ENCODE data around the gene SMIM44.
"Not testable (repeated sequence)": the region's sequence is repeated elsewhere in the genome, so short reads cannot be mapped to it uniquely, and the experiment has no call there.

The SMIM44 gene

GRCh38 chr19:3483226-3483628 lies at the start of gene SMIM44:
TSS of gene SMIM44 (minus strand) at chr19:3483441. CDS start at chr19:3483403, 38 bp downstream.
- DNase-seq = no peak

- DNase-seq = no peak
These were observed 49.8 kb upstream of the SMIM44 start for GRCh38 chr19:3533033-3533432.

GRCh38 chr19:3532154-3532786 lies 49.0 kb upstream of the SMIM44 start:
- DNase-seq = no peak

- DNase-seq = no peak
These were observed 48.5 kb upstream of the SMIM44 start for GRCh38 chr19:3531716-3532115.

- no peak for DNase-seq
These were observed 47.1 kb upstream of the SMIM44 start for GRCh38 chr19:3530389-3530788.

- DNase-seq = not testable (repeated sequence)
These were observed 46.1 kb upstream of the SMIM44 start for GRCh38 chr19:3529299-3529698.

GRCh38 chr19:3528539-3529211 lies 45.4 kb upstream of the SMIM44 start:
- DNase-seq = no peak

- no peak for DNase-seq
These were observed 44.8 kb upstream of the SMIM44 start for GRCh38 chr19:3528080-3528479.

GRCh38 chr19:3527238-3527910 lies 44.1 kb upstream of the SMIM44 start:
- no peak for DNase-seq

GRCh38 chr19:3526507-3527237 lies 43.4 kb upstream of the SMIM44 start:
- DNase-seq = no peak

- DNase-seq = no peak
These were observed 41.7 kb upstream of the SMIM44 start for GRCh38 chr19:3524904-3525451.

GRCh38 chr19:3524078-3524842 lies 41.0 kb upstream of the SMIM44 start:
- DNase-seq = no peak

- DNase-seq = no peak
These were observed 40.3 kb upstream of the SMIM44 start for GRCh38 chr19:3523361-3524077.

GRCh38 chr19:3522421-3523360 lies 39.5 kb upstream of the SMIM44 start:
- DNase-seq = no peak

- DNase-seq = no peak
These were observed 37.8 kb upstream of the SMIM44 start for GRCh38 chr19:3521104-3521445.

- DNase-seq = no peak
These were observed 37.2 kb upstream of the SMIM44 start for GRCh38 chr19:3520166-3521103.

GRCh38 chr19:3519126-3519525 lies 35.9 kb upstream of the SMIM44 start:
- no peak for DNase-seq

GRCh38 chr19:3518659-3519058 lies 35.4 kb upstream of the SMIM44 start:
- no peak for DNase-seq

- no peak for DNase-seq
These were observed 35.0 kb upstream of the SMIM44 start for GRCh38 chr19:3518255-3518654.
